ENCODE measurements around the gene GCN1.

Gene GCN1

GRCh38 chr12:120125792-120126634, 68.5 kb downstream of the GCN1 start:
- FAIRE-seq (no peak), DNase-seq (ENCODE audit: extremely low spot score, insufficient read length, low read depth) (no peak)

GRCh38 chr12:120125029-120125428, 69.5 kb downstream of the GCN1 start:
- FAIRE-seq, result no peak
- no peak for DNase-seq (ENCODE audit: extremely low spot score, insufficient read length, low read depth)

GRCh38 chr12:120121766-120122293, 72.7 kb downstream of the GCN1 start:
- FAIRE-seq, result peak; percentile 90
- DNase-seq (ENCODE audit: extremely low spot score, insufficient read length, low read depth), result peak; percentile 30

GRCh38 chr12:120121343-120121742, 73.2 kb downstream of the GCN1 start:
- DNase-seq (ENCODE audit: extremely low spot score, insufficient read length, low read depth) (no peak), FAIRE-seq (no peak)

- FAIRE-seq (peak; percentile 76), DNase-seq (ENCODE audit: extremely low spot score, insufficient read length, low read depth) (no peak)
Measured at GRCh38 chr12:120119271-120119973, 75.1 kb downstream of the GCN1 start.

GRCh38 chr12:120118321-120119061, 76.0 kb downstream of the GCN1 start:
- FAIRE-seq (no peak), DNase-seq (ENCODE audit: extremely low spot score, insufficient read length, low read depth) (no peak)

- no peak for FAIRE-seq
- no peak for DNase-seq (ENCODE audit: extremely low spot score, insufficient read length, low read depth)
Measured at GRCh38 chr12:120117961-120118320, 76.6 kb downstream of the GCN1 start.

GRCh38 chr12:120116792-120117651, 77.5 kb downstream of the GCN1 start:
- FAIRE-seq (peak; percentile 76), DNase-seq (ENCODE audit: extremely low spot score, insufficient read length, low read depth) (peak; percentile 92)

GRCh38 chr12:120116441-120116791, 78.1 kb downstream of the GCN1 start, which contains the start of gene RAB35:
Gene RAB35, minus strand, starts transcription at chr12:120116753. Its CDS starts 103 bp downstream, at chr12:120116650.
- DNase-seq (ENCODE audit: extremely low spot score, insufficient read length, low read depth) (no peak), FAIRE-seq (no peak)

GRCh38 chr12:120115692-120116440, 78.6 kb downstream of the GCN1 start:
- DNase-seq (ENCODE audit: extremely low spot score, insufficient read length, low read depth) (no peak), FAIRE-seq (no peak)

- no peak for FAIRE-seq
- DNase-seq (ENCODE audit: extremely low spot score, insufficient read length, low read depth), result no peak
Measured at GRCh38 chr12:120115066-120115465, 79.4 kb downstream of the GCN1 start.

GRCh38 chr12:120110550-120111501, 83.7 kb downstream of the GCN1 start:
- peak; percentile 32 for DNase-seq (ENCODE audit: extremely low spot score, insufficient read length, low read depth)
- peak; percentile 87 for FAIRE-seq

GRCh38 chr12:120109570-120110267, 84.8 kb downstream of the GCN1 start:
- FAIRE-seq (no peak), DNase-seq (ENCODE audit: extremely low spot score, insufficient read length, low read depth) (no peak)

GRCh38 chr12:120106151-120106550, 88.4 kb downstream of the GCN1 start:
- FAIRE-seq (no peak), DNase-seq (ENCODE audit: extremely low spot score, insufficient read length, low read depth) (no peak)

- DNase-seq (ENCODE audit: extremely low spot score, insufficient read length, low read depth), result no peak
- no peak for FAIRE-seq
Measured at GRCh38 chr12:120103371-120103770, 91.1 kb downstream of the GCN1 start.

GRCh38 chr12:120103044-120103338, 91.5 kb downstream of the GCN1 start:
- no peak for FAIRE-seq
- no peak for DNase-seq (ENCODE audit: extremely low spot score, insufficient read length, low read depth)

Measured in GM18507 (cell line).